SH-SY5Y (cell line): ENCODE results near the gene RAB6D.

Experiments used
- GATA2 ChIP-seq: IDR thresholded peaks from 2 replicates; pipeline ENCODE4 v1.6.1; 2011; ENCODE audit warnings: mild to moderate bottlenecking, low read depth, low read length
- GATA3 ChIP-seq: IDR thresholded peaks from 2 replicates; pipeline ENCODE4 v1.6.1; 2011; ENCODE audit warnings: low read depth, mild to moderate bottlenecking, low read length, moderate library complexity

RAB6D gene

DNA sequence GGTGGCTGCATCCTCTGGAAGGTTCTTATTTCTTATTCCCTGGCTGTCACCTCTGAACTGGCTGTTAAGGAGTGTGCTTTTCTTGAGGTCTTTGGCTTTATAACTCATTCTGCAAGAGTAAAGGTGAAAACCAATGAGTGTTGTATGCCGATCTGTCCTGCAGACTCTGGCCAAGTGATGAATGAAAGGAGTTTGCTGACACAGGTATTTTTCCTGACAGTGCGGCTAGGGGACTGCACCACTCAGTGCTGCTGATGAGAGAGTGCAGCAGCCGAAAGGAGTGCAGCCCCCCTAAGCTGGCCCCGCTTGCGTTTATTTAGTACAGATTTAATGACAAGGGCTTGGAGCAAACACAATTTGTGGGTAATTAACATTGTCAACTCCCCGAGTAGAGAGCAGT is 41.8 kb downstream of the RAB6D start:
- TF ChIP-seq GATA2 (no peak), GATA3 (no peak)
